Myometrial cell (primary cell): ENCODE measurements around the gene RSAD1. TPM values are rescaled to one million over a fixed set of nuclear protein-coding genes. Genes with fewer than 3 reads are reported as not detected.

ENCODE experiments used
- total RNA-seq: library from RNA; depleted of rRNA; stranded (reverse); fragments of >200 nt; gene quantifications from 2 replicates; pipeline ENCODE4 v1.2.3, GENCODE V29; 2015

RSAD1 gene
- 12.9 and 19.3 TPM in 2 replicates for total RNA-seq

DNA sequence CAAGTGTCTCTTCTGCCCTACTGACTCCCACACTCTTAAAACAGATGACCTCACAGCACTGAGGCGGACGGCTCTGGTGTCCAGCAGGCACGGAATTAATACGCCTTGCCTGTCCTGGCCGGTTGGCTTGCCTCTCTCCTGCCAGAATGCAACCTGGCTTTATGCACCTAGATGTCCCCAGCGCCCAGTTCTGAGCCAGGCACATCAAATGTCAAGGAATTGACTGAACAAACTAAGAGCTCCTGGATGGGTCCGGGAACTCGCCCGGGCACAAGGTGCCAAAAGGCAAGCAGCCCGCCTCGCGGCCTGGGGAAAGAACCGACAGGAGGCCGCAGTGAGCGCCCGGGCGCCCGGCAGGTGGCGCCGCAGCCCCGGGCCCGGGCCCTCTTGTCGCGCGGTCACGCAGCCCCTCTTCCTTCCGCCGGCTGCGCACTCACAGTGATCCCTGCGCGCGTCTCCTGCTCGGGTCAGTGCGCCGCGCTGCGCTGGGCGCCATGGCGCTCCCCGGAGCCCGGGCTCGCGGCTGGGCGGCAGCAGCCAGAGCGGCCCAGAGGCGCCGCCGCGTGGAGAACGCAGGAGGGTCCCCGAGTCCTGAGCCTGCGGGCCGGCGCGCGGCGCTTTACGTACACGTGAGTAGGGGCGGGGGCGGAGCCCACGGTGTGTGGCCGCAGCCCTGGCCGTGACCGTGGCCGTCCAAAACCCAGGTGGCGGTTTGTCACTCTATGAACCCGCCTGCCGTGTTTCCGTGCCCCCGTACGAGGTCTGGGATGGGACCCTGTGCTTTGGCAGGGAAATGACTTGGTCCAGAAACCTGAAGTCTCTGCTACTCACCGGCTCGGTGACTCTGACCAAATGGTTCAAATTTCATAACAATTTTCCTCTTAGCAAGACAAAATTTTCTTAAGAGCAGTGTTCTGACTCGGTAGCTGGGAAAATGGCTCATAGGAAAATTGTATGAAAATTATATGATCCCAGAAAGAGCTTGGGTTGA, at the start of gene RSAD1:
RSAD1 (plus strand) TSS at position 470 of the 991 bp plus-strand sequence; CDS start at position 495, 25 bp downstream.

GRCh38 chr17:50468304-50469207, 10.1 kb upstream of the RSAD1 start, which contains the start of gene CHAD:
Gene CHAD, minus strand, starts transcription at chr17:50468880. Its CDS starts 67 bp downstream, at chr17:50468813.

DNA sequence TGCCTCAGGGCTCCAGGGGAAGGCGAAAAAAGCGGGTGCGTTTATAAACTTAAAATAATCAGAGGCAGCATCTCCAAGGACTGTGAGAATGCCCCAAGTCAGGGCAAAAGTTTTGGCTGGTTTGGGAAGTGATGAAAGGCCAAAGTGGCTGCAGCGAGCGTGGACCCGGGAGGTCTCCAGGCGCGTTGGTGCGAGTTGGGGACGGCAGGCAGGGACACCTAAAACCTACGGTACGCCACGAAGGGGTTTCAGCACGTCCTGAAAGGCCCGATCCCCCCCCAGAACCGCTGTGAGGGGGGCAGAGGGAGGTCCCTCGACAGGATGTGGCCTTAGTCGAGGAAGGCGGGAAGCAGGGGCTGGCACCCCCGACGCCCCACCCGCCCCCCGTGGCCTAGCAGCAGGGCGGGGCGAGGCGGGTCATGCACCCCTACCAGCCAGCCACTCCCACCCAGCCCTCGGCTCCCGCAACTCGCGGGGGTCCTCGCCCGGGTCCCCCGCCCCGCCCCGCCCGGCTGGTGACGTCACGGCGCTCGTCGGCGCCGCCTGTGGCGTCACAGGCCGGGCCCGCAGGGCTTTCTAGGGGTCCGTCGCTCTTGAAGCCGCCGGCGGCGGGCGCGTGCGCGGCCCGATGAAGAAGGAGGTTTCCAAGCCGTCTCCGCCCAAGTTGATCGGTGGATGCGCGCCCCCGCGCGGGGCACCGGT, 29.4 kb downstream of the RSAD1 start, which contains the start of gene MYCBPAP:
MYCBPAP (plus strand) TSS at position 569 of the 702 bp plus-strand sequence. CDS start 236 bp downstream, outside the sequence.

DNA sequence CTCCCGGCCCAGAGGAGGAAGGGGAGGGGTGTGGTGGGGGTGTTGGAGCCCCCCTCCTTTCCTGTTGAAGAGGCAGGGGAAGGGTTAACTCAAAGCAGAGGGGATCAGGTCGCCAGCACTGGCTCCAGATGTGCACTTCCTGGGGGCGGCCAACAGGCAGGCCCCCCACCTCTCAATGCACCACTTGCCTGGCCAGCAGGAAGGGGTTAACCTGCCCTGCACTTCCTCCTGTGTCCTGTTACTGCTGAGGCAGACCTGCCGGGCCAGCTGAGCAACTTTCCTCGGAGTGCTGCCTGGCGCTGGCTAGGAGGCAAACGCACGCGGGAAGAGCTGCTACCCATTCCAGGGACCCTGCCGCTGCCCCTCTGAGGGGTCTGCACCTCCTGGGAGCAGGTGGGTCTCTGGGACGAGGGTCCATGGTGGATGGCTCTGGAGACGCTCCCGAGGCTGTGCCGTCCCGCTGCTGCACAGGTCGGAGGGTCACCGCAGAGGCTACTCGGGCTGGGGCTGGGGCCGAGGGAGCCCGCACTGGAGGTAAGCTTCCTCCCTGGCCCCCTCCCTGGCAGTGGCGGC, 53.9 kb downstream of the RSAD1 start, which contains the start of gene EPN3:
EPN3 (plus strand) TSS at position 284 of the 573 bp plus-strand sequence. CDS start 3,822 bp downstream, outside the sequence.

Other genes starting within 250 kb of the RSAD1 start
- 0.29 and 0.89 TPM in 2 replicates for gene TMEM92, start 204.4 kb upstream of the RSAD1 start, total RNA-seq
- 70.2 and 72.1 TPM in 2 replicates for gene XYLT2, start 132.7 kb upstream of the RSAD1 start, total RNA-seq
- gene MRPL27, start 105.7 kb upstream of the RSAD1 start, total RNA-seq: 109 and 135 TPM in 2 replicates
- gene EME1, start 105.6 kb upstream of the RSAD1 start, total RNA-seq: 5.0 and 17.6 TPM in 2 replicates
- gene LRRC59, start 81.3 kb upstream of the RSAD1 start, total RNA-seq: 265 and 282 TPM in 2 replicates
- 14.7 and 17.0 TPM in 2 replicates for gene ACSF2, start 52.6 kb upstream of the RSAD1 start, total RNA-seq
- gene CHAD, start 10.0 kb upstream of the RSAD1 start, total RNA-seq: not detected in 2 replicates
- gene MYCBPAP, start 29.6 kb downstream of the RSAD1 start, total RNA-seq: 1.2 TPM in 1 of 2 replicates, not detected in the other
- under 0.01 TPM in 1 of 2 replicates, not detected in the other for gene EPN3, start 53.9 kb downstream of the RSAD1 start, total RNA-seq
- gene SPATA20, start 68.3 kb downstream of the RSAD1 start, total RNA-seq: 64.9 and 75.2 TPM in 2 replicates
- gene CACNA1G, start 81.9 kb downstream of the RSAD1 start, total RNA-seq: not detected in 2 replicates
- 1.7 and 4.1 TPM in 2 replicates for gene ABCC3, start 156.0 kb downstream of the RSAD1 start, total RNA-seq
- 20.2 and 22.9 TPM in 2 replicates for gene ANKRD40, start 229.1 kb downstream of the RSAD1 start, total RNA-seq
- 16.7 and 39.2 TPM in 2 replicates for gene LUC7L3, start 240.7 kb downstream of the RSAD1 start, total RNA-seq